ENCODE results near the gene KPTN. TPM values are rescaled to one million over a fixed set of nuclear protein-coding genes. Genes with fewer than 3 reads are reported as not detected.

Gene KPTN
- total and polyA plus RNA-seq, 2 of the 8 experiments (the other 6 are each of a cell fraction or from before 2014, with no cell fraction given) = 23.6 to 31.3 TPM

DNA sequence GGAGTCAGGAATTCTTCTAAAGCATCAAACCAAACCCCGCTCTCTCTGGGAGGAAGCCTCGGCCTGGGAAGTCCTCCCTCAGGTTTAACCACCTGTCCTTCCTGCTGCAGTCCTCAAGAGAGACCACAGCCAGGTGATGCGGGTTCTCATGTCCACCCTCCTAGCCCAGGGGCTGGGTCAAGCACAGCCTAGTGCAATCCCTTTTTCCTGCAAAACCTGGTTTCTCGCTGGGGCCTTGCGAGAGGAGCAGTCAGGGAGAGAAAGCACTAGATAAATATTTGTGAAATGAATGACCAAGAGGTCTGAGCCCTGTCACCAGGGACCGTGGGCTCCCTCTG lies 14.7 kb downstream of the KPTN start:
- POLR2A ChIA-PET (ENCODE audit: partially characterized antibody) = interaction anchor here (0.6 to 5.2 kb wide), 5 partner anchors 14 to 319 kb away, joined by 3 to 29 read pairs (median 8); partner anchors contain the start of gene KPTN
- H2BK120ac ChIP-seq (replicated peaks; ENCODE audit: low read depth, low read length) = no peak overlapping the region
- H2AFZ ChIP-seq (ENCODE audit: low read length) = no peak overlapping the region
- H4K5ac ChIP-seq (ENCODE audit: insufficient read length, low read depth, low read length) = no peak overlapping the region
- H2BK5ac ChIP-seq (ENCODE audit: low read depth, low read length) = no peak overlapping the region; the same call in 1 of the 2 replicates
- H2BK20ac ChIP-seq (ENCODE audit: low read length) = peak overlapping the region; percentile 61; the same call in 1 of the 2 replicates
- no peak for DNase-seq (ENCODE audit: low read depth in 1 of 2, low spot score in 2 of 2)
- CTCF ChIA-PET (ENCODE audit: partially characterized antibody) = interaction anchor here (1.2 to 2.0 kb wide), 2 partner anchors 32 to 221 kb away, joined by 3 to 6 read pairs; no protein-coding TSS in a partner anchor
- no peak overlapping the region for H2BK12ac ChIP-seq (ENCODE audit: low read depth, low read length)
- H4K91ac ChIP-seq (replicated peaks; ENCODE audit: insufficient read length, low read length) = no peak overlapping the region
- H3K9ac ChIP-seq (replicated peaks in 1 of 4; ENCODE audit: extremely low read depth in 1 of 4, low read depth in 3 of 4, low read length in 3 of 4) = no peak overlapping the region
- H3K18ac ChIP-seq (ENCODE audit: extremely low read depth, low read length) = no peak overlapping the region; the same call in 1 of the 2 replicates
- FAIRE-seq = no peak
- H3K79me2 ChIP-seq (ENCODE audit: control insufficient read depth in 1 of 2, insufficient read depth in 2 of 2, low read length in 2 of 2) = no peaks in the 10 kb centered on the region
- peaks cover 4 to 33% (median 18%) of the 10 kb centered on the region in 4 experiments for H3K4me1 ChIP-seq (replicated peaks in 1 of 4; ENCODE audit: control insufficient read depth in 3 of 4, insufficient read depth in 4 of 4, low read length in 3 of 4)
- 61% methylated on average over 6 of the region's 6 CpGs; no CpG with 5 or more reads in 1 of the 2 experiments for WGBS, 2 experiments (ENCODE audit: extremely low coverage in 1 of 2, insufficient coverage in 1 of 2, insufficient read length in 1 of 2, insufficient replicate concordance in 2 of 2, low coverage in 1 of 2, low lambda C conversion rate in 2 of 2, missing lambda C conversion rate in 1 of 2)
- no peak for TF ChIP-seq ZNF274 (IDR thresholded peaks at IDR 0.05; ENCODE audit: borderline replicate concordance, extremely low read depth, low read length)
- TF ChIP-seq KDM1A (IDR thresholded peaks at IDR 0.05; ENCODE audit: borderline replicate concordance, low read length) = 0 out of 2 replicates have a peak, but pooled peaks have one; percentile 54
- H3K36me3 ChIP-seq (ENCODE audit: control insufficient read depth in 2 of 4, insufficient read depth in 4 of 4, low read length in 3 of 4) = no peaks in the 10 kb centered on the region
- peaks cover 0 to 5% (median 3%) of the 10 kb centered on the region in 4 experiments; a peak in 3 of 7 replicates for H3K27me3 ChIP-seq (replicated peaks in 1 of 4; ENCODE audit: control insufficient read depth in 3 of 4, extremely low read depth in 1 of 4, insufficient read depth in 3 of 4, low read length in 3 of 4)
- H3K23me2 ChIP-seq (ENCODE audit: low read depth, low read length) = peaks cover 7% of the 10 kb centered on the region; the same call in 1 of the 2 replicates
- no peaks in the 10 kb centered on the region for H4K20me1 ChIP-seq (replicated peaks in 1 of 2; ENCODE audit: control insufficient read depth in 1 of 2, insufficient read depth in 2 of 2, low read length in 2 of 2)
- no peak overlapping the region for H3K27ac ChIP-seq (ENCODE audit: low read depth, low read length)
- H3K23ac ChIP-seq (ENCODE audit: insufficient read length) = no peak overlapping the region
- no peak overlapping the region; the same call in 1 of the 2 replicates for H2AK5ac ChIP-seq (ENCODE audit: low read depth, low read length)
- H3K4ac ChIP-seq (replicated peaks; ENCODE audit: insufficient read length, low read depth, low read length) = no peak overlapping the region
- no peak overlapping the region for H4K8ac ChIP-seq (ENCODE audit: extremely low read depth, insufficient read depth, low read length)
- no peak overlapping the region for H3K14ac ChIP-seq (ENCODE audit: insufficient read length)
- no peak overlapping the region for H3K4me3 ChIP-seq (ENCODE audit: extremely low read depth in 1 of 4, insufficient read depth in 2 of 4, low read depth in 3 of 4, low read length in 4 of 4)
- no peak overlapping the region for H2BK15ac ChIP-seq (ENCODE audit: low read length)
- peak overlapping the region; percentile 50 to 83; a peak in 3 of 4 replicates for H3K4me2 ChIP-seq (ENCODE audit: insufficient read depth in 1 of 2, low read depth in 2 of 2, low read length in 2 of 2)
- no peak overlapping the region for H3K56ac ChIP-seq (replicated peaks; ENCODE audit: insufficient read length, low read depth, low read length)
- H3K9me3 ChIP-seq (ENCODE audit: insufficient read depth in 2 of 2, low read depth in 1 of 2, low read length in 1 of 2) = no peaks in the 10 kb centered on the region
- H3K79me1 ChIP-seq (ENCODE audit: low read depth, low read length) = no peaks in the 10 kb centered on the region

All from H1 (cell line).